Stimulated activated CD4-positive, alpha-beta T cell treated with anti-CD3 and anti-CD28 coated beads, Interleukin-12 subunit alpha, Interleukin-12 subunit beta, amount 100 ng/mL, for 48 hours (primary cell): ENCODE measurements around the gene SUCLG2.
"Not testable (repeated sequence)": the region's sequence is repeated elsewhere in the genome, so short reads cannot be mapped to it uniquely, and the experiment has no call there.

Experiments used
- DNase-seq, 3 donors: peaks; one replicate each; pipeline ENCODE4 v3.0.0-alpha.2; 2020; ENCODE audit warnings: low read depth in 2 of 3, low spot score in 1 of 3

SUCLG2 gene

DNA sequence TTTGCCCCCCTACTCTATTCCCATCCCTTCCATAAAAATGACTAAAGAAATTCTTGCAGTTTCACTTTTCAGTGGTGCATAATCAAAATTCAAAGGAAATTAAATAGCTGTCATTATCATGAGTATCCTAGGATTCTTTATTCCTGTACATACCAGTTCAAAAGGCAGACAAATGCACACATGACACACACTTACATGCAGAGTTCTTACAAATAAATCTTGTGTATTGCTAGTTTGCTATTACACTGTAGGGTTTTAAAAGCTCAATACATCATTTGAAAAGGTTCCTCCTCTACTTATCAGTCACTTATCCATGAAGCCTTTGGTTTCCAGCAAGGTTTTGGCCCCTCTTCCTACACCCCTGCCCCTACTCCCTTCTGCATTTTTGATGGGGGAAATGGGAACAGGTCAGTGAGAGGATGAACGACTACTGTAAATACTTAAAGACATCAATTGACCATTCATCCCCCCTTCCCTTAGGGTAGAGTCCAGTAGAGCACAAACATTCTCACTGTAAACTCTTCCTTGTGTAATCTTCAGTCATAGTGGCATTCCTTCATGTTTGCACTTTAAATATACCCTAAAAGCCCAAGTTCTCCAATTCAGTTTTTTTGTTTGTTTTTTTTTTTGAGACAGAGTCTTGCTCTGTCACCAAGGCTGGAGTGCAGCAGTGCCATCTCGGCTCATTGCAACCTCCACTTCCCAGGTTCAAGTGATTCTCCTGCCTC lies 92.6 kb downstream of the SUCLG2 start:
- DNase-seq: no peak

DNA sequence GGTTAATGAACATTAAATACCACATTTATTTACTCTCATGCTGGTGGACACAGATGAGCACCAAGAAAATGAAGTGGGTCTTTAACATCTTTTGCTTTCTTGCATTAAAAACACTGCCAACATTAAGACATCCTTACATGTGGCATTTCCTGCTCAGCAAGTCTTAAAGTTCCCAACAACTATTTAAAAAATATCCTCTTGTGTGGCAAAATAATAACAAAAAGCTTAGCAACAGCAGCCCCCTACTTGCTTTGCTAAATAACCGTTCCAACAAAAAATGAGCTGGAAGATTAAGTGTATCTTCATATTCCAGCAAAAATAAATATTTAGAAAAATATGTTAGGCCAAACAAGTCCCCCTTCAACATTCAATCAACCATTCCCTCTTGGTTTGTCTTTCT lies 93.1 kb downstream of the SUCLG2 start:
- DNase-seq: no peak

DNA sequence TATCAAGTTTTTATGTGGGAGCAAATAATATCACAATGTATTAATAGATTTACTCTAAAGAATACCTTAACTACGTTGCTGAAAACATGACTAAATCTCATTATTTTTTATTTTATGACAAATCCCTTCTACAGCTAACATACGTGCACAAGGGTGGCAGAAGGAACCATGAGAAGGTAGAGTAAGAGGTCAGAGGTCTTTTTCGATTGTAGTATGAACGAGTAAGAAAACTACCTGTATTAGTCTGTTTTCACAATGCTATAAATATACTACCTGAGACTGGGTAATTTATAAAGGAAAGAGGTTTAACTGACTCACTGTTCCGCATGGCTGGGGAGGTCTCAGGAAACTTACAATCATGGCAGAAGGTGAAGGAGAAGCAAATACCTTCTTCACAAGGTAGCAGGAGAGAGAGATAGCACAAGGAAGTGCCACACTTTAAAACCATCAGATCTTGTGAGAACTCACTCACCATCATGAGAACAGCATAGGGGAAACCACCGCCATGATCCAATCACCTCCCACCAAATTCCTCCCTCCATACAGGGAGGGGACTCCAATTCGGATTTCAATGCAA lies 95.3 kb downstream of the SUCLG2 start:
- DNase-seq: no peak

DNA sequence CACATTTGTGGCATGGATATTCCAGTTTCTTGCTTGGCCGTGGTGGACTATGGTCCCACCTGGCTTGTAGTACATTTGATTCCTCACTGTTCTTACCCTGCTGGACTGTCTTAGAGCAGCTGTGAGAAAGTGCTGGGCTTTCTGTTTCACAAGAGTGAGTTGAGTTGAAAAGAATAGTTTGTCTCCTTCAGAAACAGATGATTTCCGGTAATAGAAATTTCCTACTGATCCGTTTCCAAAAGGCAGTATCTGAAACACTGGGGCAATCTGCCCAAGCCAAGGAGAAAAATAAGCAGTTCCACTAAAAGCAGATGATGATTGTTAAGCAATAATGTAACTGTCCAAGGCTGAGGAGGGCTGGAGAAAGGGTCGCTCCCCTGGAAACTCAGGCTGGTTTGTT lies 96.0 kb downstream of the SUCLG2 start:
- no peak for DNase-seq

DNA sequence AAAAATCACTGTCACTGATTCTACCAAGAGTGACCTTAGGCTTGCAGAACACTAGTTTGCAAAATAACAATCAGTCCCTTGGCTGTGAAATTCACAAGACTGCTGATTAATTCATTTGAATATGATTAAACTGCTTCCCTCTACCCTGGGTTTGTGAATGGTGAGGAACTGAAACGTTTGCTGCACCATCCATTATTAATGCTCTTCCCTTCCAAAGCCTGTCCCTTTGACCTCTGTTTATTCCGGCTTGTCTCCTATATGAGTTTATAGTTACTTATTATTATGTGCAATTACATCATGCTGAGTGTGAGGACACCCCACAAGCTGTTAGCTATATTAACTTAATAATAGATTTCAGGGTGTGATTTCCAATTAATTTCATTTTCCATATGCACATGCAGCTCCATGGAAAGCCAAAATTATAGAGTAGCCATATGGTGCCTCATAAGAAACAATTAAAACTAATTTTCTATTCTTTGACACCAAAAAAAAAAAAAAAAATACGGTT lies 96.5 kb downstream of the SUCLG2 start:
- DNase-seq: no peak

DNA sequence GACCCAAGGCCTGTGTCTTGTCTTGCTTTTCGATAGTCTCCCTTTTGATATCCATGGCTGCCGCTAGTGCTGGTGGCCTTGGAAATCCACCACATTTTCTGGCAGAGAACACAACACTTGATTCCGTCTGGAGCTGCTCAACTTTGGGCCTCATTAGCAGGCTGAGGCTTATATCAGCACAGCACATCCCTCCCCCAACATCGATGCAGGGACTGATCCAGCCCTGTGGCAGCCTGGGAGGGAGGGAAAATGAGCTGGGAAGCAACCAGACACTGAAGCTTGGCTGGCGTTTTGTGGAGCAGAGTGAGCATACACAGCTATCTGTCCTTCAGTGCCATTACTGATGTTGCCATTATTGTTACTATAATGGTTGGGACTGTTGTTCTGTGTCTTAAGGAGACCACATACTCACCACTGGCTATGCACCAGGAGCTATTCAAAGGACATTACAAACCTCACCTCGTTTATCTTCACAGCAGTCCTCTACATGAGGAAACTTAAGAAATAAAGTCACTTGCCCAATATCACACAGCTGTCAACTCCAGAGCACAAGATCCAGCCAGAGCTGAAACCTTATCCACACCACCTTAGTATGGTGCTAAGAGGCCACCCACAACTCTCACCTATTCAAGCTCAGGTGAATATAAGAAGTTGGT lies 102.9 kb downstream of the SUCLG2 start:
- no peak for DNase-seq

DNA sequence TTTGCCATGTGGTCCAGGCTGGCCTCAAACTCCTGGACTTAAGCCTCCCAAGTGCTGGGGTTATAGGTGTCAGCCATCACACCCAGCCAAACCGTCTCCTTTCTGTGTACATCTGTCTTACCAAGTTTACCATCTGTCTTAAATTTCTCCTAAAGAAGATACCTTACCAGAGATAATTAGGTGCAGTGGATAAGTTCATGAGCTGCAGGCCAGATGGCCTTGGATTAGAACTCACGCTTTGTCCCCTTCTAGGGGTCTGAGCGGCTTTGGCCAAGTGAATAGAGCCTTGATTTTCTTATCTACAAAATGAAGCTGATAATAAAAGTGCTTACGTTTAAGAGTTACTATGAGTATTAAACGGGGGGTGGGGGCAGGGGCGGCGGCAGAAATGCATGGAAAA lies 103.9 kb downstream of the SUCLG2 start:
- no peak for DNase-seq

DNA sequence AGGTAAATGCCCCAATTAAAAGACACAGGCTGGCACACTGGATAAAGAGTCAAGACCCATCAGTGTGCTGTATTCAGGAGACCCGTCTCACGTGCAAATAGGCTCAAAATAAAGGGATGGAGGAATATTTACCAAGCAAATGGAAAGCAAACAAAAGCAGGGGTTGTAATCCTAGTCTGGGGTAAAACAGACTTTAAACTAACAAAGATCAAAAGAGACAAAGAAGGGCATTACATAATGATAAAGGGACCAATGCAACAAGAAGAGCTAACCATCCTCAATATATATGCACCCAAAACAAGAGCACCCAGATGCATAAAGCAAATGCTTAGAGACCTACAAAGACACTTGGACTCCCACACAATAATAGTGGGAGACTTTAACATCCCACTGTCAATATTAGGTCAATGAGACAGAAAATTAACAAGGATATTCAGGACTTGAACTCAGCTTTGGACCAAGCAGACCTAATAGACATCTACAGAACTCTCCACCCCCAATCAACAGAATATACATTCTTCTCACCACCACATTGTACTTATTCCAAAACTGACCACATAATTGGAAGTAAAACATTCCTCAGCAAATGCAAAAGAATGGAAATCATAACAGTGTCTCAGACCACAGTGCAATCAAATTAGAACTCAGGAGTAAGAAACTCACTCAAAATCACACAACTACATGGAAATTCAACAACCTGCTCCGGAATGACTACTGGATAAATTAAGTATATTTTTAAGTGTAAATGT lies 111.7 kb downstream of the SUCLG2 start:
- not testable (repeated sequence) for DNase-seq

DNA sequence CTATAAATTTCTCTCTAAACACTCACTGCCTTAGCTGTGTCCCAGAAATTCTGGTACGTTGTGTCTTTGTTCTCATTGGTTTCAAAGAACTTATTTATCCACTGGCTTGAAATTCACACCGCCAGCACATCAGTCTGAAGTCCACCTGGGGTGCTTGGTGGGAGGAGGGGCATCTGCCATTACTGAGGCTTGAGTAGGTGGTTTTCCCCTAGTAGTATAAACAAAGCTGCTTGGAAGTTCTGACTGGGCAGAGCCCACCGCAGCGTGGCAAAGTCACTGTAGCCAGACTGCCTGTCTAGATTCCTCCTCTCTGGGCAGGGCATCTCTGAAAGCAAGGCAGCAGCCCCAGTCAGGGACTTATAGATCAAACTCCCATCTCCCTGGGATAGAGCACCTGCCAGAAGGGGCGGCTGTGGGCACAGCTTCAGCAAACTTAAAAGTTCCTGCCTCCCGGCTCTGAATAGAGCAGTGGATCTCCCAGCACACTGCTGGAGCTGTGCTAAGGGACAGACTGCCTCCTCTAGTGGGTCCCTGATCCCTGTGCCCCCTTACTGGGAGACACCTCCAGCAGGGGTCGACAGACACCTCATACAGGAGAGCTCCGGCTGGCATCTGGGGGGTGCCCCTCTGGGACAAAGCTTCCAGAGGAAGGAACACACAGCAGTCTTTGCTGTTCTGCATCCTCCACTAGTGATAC lies 114.1 kb downstream of the SUCLG2 start:
- DNase-seq: no peak

DNA sequence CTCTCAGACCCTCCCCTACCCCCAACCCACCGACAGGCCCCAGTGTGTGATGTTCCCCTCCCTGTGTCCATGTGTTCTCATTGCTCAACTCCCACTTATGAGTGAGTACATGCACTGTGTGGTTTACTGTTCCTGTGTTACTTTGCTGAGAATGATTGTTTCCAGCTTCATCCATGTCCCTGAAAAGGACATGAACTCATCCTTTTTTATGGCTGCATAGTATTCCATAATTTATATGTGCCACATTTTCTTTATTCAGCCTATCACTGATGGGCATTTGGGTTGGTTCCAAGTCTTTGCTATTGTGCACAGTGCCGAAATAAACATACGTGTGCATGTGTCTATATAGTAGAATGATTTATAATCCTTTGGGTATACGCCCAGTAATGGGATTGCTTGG lies 117.2 kb downstream of the SUCLG2 start:
- DNase-seq: not testable (repeated sequence)

DNA sequence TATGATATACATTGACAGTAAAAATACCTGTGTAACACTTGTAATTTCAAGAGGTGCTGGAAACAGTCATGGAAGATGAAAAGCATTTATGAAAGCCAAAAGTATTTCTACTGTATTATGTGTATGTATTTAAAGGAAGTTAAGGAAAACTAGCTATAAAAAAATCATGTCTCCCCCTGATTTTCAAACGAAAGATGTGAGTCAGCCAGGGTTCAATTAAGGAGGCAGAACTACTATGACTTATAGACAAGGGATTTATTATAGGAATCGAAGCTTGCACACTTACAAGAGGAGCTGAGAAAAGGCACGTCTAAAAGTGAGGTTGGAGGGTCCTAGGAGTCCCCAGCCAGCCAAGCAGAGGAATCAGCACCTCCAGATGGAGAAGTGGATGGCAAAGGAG lies 119.4 kb downstream of the SUCLG2 start:
- DNase-seq: no peak

DNA sequence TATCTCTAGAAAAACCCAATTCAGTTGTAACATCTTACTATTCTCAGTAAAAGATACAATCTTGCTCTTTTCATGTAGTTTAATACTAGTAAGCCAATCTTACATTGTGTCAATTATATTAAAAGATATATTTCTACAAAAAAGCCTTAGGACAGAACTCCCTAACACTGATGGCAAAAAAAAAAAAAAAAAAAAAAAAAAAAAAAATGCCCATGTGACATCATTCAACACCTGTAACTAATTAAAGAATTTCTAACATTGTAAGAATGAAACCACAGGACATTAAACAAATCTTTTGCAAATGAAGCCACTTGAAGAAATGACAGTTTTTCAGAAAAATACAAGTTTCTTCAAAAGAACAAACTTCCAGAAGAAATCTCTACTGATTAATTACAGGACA lies 119.8 kb downstream of the SUCLG2 start:
- no peak for DNase-seq

DNA sequence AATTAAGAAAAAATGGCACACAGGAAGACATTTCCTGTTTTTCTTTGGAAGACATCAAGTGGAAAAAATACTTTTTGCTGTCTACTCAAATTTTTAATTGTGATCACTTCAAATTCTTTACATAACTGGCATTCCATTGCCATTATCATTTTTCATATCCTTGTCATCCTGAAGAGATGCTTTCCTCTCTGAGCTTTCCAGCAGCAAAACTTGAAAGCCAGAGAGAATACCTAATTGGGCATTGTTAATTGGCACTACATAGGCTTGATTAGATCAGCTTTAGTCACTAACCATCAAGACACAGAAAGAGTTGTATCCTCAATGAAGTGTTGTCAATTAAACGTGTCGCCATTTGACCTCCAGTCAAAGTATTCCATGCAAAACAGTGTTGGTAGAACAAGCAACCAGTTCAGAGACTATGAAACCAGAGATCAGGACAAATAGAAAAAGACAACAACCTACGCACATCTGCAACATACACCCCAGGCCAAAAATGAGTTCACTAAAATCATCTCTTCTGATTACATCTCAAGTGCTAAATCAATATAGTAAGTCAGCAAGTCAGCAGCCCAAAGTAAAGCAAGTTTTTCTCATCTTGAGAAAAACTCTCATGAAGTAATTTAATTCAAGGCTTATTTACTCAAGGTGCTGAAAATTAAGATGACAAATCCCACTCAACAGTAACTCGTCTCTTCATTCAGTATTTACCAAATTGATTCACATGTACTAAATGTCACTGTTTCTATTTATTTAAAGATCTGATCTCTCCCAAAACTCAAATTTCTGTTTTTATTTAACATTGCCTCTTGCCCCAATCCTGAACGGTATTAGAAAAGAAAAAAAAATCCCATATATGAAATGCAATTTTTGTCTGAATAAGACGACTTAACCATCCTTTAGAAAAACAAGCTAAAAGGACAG lies 123.0 kb downstream of the SUCLG2 start:
- DNase-seq: no peak

DNA sequence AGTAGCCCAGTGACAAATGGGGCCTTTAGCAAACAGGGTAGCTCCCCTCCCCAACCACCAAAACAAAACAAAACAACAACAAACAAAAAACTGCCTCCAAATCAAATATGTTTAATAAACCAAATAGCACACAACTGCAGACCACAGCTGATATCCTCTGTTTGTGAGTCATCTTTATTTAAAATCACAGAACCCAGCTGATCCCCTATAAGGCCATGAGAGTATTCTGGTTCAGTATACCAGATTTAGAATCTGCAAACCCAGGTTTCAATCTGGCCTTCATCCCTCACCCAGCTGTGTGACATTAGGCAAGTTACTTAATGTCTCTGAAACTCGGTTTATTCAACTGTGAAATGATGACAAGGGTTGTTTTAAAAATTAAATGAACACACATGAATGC lies 124.5 kb downstream of the SUCLG2 start:
- no peak for DNase-seq

DNA sequence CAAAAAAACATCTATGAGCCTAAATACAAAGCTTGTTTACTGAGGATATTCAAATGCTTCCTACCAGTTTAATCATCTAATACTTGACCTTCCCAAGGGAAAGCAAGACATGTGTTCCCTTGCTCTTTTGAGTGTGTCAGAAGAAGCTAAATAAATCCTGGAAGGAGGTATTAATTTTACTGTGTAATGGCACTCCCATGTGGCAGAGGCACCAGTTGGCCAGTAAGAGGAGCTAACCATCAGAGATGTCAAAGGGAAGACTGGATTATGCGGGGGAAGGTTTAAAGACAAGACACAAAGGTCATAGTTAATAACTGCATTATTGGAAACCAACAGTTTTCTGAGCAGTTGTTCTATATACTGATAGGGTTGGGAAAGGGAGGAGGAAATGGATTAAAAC lies 125.1 kb downstream of the SUCLG2 start:
- no peak for DNase-seq

DNA sequence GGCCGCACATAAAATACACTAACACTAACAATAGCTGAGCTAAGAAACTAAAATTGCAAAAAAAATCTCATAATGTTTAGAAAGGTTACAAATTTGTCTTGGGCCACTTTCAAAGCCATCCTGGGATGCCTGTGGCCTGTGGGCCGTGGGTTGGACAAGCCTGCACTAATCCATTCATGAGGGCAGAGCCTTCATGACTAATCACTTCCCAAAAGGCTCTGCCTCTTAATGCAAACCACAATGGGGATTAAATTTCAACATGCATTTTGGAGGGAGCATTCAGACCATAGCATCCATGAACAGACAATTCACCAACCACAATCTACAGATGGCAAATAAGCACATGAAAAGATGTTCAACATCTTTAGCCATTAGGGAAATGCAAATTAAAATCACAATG lies 128.2 kb downstream of the SUCLG2 start:
- no peak for DNase-seq

DNA sequence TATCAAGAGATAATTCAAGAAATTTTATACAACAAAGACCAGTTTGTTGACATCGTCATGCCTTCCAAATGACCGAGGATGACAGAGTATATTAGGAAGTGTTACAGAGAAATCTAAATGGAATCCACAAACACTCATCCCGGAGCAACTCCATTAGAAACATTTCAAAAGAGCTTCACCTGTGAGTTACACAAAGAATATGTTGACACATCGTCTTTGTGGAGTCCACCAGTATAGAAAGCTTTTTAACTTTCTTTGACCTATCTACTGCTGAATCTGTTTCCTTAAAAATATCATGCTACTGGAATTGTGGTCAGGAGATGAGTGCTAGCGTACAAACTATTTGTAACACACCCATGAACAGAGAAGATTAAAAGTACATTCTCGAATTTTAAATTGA lies 130.4 kb downstream of the SUCLG2 start:
- no peak for DNase-seq

DNA sequence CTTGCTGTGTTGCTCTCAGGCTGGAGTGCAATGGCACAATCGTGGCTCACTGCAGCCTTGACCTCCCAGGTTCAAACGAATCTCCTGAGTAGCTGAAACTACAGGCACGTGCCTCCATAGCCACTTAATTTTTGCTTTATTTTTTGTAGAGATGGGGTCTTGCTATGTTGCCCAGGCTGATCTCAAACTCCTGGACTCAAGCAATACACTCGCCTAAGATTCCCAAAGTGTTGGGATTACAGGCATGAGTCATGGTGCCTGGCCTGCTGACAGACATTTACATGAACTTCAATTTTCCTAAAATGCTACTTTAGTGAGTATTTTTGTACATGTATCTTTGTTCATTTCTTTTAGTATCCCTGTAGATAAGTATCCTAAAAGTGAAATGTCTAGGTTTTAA lies 132.3 kb downstream of the SUCLG2 start:
- no peak for DNase-seq

DNA sequence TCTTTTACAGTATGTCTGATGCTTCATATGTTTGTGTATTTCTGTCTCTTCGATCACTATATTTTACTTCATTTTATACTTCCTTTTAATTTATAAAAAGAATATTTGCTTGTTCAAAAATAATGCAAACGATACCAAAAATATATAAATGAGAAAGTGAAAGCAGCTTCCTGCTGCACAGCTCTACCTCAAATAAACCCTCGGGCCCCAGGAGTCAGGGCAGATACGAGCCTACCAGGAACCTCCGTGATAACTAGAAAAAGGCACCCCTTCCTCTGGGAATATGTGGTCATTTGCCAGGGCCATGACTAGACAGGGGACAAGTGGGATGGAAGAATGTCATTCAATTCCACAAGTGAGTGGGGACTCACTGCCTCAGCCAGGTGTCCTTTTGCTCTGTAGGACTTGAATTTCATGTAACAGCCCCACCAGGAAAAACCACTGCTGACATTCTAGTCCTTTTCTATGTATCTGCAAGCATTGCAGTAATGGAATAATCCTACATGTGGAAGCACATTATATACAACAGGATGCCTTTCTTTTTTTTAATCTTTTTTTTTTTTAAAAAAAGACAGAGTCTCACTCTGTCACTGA lies 133.3 kb downstream of the SUCLG2 start:
- no peak for DNase-seq

DNA sequence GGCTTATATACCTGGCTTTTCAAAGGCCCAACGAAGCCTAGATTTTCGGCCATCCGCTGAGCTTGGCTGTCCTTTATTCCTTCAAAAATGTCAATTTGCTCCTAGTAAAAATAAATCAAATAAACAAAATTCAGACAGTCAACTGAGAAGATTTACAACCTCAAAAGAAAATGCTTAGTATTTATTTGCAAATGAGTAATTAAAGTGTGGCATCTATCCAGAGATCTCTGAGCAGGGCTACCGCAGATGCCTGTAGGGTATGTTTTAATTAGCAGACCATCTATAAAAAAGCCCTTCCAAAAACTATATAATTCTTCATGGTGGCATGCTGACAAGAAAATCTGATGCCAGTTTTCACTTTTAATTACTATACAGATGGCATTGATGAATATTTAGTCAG lies 136.2 kb downstream of the SUCLG2 start:
- DNase-seq: no peak
